ENCODE data around the gene INSYN2B. TPM values are rescaled to one million over a fixed set of nuclear protein-coding genes. Genes with fewer than 3 reads are reported as not detected.

The INSYN2B gene
- total RNA-seq, 4 donors from 2014 or later, result not detected

DNA sequence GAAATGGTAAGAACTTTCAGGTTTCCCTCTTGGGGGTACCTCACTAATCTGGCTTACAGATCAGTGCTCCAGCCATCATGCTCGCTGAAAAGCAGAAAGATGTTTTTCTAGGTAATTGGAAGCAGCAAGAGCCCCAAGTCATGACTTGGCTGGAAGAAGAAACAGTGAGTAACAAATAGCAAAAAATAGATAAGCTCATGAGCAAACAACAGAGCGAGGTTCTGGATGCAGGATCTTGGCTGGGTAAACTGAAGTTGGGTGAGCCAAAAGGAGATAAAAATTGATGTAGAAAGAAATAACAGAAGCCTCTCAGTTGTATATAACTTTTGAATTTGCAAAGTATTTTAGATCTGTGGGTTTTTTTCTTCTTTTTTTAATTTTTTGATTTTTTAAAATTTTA, 110.1 kb downstream of the INSYN2B start:
- Histone ChIP-seq H3K27ac (no peak overlapping the region), H3K4me1 (no peaks in the 10 kb centered on the region)
- TF ChIP-seq, protein P1, sequence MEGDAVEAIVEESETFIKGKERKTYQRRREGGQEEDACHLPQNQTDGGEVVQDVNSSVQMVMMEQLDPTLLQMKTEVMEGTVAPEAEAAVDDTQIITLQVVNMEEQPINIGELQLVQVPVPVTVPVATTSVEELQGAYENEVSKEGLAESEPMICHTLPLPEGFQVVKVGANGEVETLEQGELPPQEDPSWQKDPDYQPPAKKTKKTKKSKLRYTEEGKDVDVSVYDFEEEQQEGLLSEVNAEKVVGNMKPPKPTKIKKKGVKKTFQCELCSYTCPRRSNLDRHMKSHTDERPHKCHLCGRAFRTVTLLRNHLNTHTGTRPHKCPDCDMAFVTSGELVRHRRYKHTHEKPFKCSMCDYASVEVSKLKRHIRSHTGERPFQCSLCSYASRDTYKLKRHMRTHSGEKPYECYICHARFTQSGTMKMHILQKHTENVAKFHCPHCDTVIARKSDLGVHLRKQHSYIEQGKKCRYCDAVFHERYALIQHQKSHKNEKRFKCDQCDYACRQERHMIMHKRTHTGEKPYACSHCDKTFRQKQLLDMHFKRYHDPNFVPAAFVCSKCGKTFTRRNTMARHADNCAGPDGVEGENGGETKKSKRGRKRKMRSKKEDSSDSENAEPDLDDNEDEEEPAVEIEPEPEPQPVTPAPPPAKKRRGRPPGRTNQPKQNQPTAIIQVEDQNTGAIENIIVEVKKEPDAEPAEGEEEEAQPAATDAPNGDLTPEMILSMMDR (IDR thresholded peaks at IDR 0.05), result no peak
- no peak for TF ChIP-seq POLR2A (IDR thresholded peaks at IDR 0.05)

DNA sequence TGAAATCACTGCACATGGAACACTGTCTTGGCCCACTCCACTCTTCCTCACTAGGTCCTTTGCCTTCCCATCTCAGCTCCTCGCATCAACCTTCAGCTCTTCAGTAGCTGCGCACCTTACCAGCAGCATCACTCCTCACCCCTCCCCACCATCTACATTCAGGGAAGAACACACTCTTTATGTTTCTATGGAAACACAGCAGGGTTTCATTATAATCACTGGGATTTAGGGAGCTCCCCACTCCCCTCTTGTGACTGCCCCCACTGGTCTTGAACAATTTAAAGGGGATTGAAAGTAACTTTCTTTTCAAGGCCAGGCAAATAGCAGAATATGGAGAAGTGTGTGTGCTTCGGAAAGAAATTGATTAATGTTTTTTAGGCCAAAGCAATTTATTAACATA, 111.2 kb downstream of the INSYN2B start:
- TF ChIP-seq, protein P1 (IDR thresholded peaks at IDR 0.05), result no peak
- TF ChIP-seq POLR2A (IDR thresholded peaks at IDR 0.05), result no peak
- no peak overlapping the region for H3K4me3 ChIP-seq (replicated peaks in 1 of 3)
- WGBS, 2 donors, result 96 to 98% methylated on average over 3 of the region's 3 CpGs
- H3K27ac ChIP-seq, result no peak overlapping the region
- no peak for DNase-seq
- intact Hi-C loops (cut with DNase I), result no loop called here
- H3K36me3 ChIP-seq, result no peaks in the 10 kb centered on the region
- H3K27me3 ChIP-seq, result no peaks in the 10 kb centered on the region
- H3K9me3 ChIP-seq, result no peaks in the 10 kb centered on the region
- no peaks in the 10 kb centered on the region for H3K4me1 ChIP-seq

More for the DNA sequence above, 110.1 kb downstream of the INSYN2B start:
- H3K4me3 ChIP-seq (replicated peaks in 1 of 3), result no peak overlapping the region
- no peaks in the 10 kb centered on the region for H3K9me3 ChIP-seq
- no peaks in the 10 kb centered on the region for H3K36me3 ChIP-seq
- no peak for DNase-seq
- 59 to 60% methylated on average over 2 of the region's 2 CpGs for WGBS, 2 donors
- intact Hi-C loops (cut with DNase I), result no loop called here
- no peaks in the 10 kb centered on the region for H3K27me3 ChIP-seq

DNA sequence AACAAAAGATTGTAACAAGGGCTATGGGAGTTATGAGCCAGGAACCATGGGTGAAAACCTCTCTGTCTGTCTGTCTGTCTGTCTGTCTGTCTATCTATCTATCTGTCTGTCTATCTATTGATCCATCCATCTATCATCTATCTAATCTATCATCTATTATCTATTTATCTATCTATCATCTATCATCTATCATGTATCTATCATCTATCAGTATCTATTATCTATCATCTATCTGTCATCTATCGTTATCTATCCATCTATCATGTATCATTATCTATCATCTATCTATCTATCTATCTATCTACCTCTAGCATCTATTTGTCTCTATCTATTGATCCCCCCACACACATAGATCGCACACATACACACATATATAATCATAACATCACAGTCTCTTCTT, 112.9 kb downstream of the INSYN2B start:
- Histone ChIP-seq H3K4me1 (no peaks in the 10 kb centered on the region), H3K27ac (no peak overlapping the region)
- intact Hi-C loops (cut with DNase I), result no loop called here

DNA sequence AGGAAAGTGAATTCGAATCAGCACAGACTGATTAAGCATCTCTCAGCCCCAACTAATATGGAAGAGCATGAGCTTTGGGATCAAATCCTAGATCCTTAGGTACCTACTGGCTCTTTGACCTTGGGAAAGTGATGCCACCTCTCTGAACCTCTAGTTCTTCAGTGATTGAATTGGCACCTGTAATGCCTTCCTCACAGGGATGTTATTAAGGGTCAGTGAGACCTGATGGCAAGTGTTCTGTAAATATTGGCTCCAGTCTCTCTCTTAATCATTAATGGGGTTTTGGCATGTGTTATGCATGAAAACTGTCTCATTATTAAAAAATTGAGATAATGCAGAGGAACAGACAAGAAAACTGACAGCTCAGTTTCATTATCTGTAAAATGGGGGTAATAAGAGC, 115.8 kb downstream of the INSYN2B start:
- Histone ChIP-seq H3K36me3 (no peaks in the 10 kb centered on the region), H3K27ac (no peak overlapping the region), H3K9me3 (no peaks in the 10 kb centered on the region), H3K27me3 (no peaks in the 10 kb centered on the region), H3K4me3 (replicated peaks in 1 of 3) (no peak overlapping the region), H3K4me1 (peaks cover 0 to 9% of the 10 kb centered on the region in 2 donors)
- intact Hi-C loops (cut with DNase I), result no loop called here
- WGBS, 2 donors, result 83 to 86% methylated on average over 1 of the region's 1 CpG
- no peak for DNase-seq
- no peak for TF ChIP-seq POLR2A (IDR thresholded peaks at IDR 0.05)
- TF ChIP-seq, protein P1 (IDR thresholded peaks at IDR 0.05), result no peak

More for the DNA sequence above, 112.9 kb downstream of the INSYN2B start:
- TF ChIP-seq POLR2A (IDR thresholded peaks at IDR 0.05), result no peak
- TF ChIP-seq, protein P1 (IDR thresholded peaks at IDR 0.05), result no peak
- Histone ChIP-seq H3K9me3 (no peaks in the 10 kb centered on the region), H3K4me3 (replicated peaks in 1 of 3) (no peak overlapping the region), H3K36me3 (no peaks in the 10 kb centered on the region), H3K27me3 (no peaks in the 10 kb centered on the region)
- no peak for DNase-seq
- WGBS, 2 donors, result 95 to 98% methylated on average over 2 of the region's 2 CpGs

DNA sequence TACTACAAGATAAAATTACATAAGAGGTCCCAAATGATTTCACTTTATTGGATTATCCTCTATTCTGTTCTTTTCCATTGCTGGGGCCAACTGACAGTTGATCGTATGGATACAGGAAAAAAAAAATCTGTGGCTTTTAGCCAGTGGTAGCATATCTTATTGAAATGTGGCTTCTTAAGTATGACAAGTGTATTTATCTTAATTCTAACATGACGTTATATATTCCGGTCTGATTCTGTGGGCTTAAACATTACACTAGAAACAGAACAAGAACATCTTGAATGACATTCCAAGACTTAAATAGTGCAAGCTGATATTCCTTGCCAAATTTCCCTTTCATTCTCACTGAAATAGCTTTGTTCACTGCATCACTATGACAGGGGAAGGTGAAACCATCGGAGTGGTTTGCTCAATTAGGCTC, 117.9 kb downstream of the INSYN2B start:
- DNase-seq, result no peak
- WGBS, 2 donors, result 85 to 87% methylated on average over 4 of the region's 4 CpGs
- Histone ChIP-seq H3K9me3 (no peaks in the 10 kb centered on the region), H3K36me3 (no peaks in the 10 kb centered on the region), H3K4me3 (replicated peaks in 1 of 3) (no peak overlapping the region), H3K27me3 (no peaks in the 10 kb centered on the region), H3K27ac (no peak overlapping the region), H3K4me1 (peaks cover 0 to 9% of the 10 kb centered on the region in 2 donors)
- intact Hi-C loops (cut with DNase I), result no loop called here
- TF ChIP-seq POLR2A (IDR thresholded peaks at IDR 0.05), result no peak
- TF ChIP-seq, protein P1 (IDR thresholded peaks at IDR 0.05), result no peak

All from thyroid gland (tissue), 4 donors.